ENCODE data around the gene TMBIM6.

DNA sequence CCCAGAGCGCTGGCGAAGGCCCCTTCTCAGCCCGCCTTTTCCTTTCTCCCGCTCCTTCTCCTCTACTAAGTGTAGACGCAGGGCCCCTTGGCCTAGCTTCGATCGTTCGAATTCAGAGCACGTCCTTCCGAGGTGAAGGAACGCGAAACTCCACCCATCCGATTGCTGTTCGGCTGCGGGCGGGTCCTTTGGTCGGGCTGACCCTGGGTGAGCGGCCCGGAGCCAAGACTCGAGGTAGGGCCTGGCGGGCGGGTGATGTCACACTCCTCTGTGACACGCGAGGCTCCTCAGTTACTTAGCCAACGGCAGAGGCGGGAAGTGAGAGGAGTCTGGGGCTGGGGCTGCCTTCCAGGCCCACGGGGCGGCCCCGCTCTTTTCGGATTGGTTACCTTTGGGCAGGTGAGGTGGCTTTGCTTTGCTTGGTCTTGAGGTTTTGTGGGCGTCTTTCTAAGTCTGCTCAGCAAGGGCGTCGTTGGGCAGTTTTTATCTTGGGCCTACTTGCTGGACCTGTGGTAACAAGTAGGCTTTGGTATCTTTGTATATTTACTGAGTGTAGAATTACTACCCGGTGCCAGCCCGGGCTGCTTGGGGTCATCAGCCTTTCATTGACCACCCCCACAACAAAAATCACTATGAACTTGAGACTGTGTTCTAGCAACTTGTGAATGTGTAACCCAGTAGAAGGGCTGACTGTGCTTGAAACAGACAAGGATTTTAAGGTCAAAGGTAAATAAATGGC lies 694 bp downstream of the TMBIM6 start:
- TF ChIP-seq CTCF (IDR thresholded peaks at IDR 0.05; ENCODE audit: insufficient read depth, low read length, poor library complexity, severe bottlenecking) (no peak), EZH2phosphoT487 (conservative IDR thresholded peaks at IDR 0.05; ENCODE audit: low read length) (no peak)
